Hematopoietic multipotent progenitor cell treated with erythropoietin and hydrocortisone succinate and interleukin-3 and kit ligand, for 17 days (in vitro differentiated cells): ENCODE results near the gene MAEL.
"Not testable (repeated sequence)": the region's sequence is repeated elsewhere in the genome, so short reads cannot be mapped to it uniquely, and the experiment has no call there.

Experiments
- DNase-seq: peaks from one replicate; pipeline ENCODE4 v3.0.0-alpha.2; 2015; ENCODE audit warnings: low spot score

Gene MAEL

GRCh38 chr1:166978821-166979220 is 10.3 kb upstream of the MAEL start:
- DNase-seq = no peak

DNA sequence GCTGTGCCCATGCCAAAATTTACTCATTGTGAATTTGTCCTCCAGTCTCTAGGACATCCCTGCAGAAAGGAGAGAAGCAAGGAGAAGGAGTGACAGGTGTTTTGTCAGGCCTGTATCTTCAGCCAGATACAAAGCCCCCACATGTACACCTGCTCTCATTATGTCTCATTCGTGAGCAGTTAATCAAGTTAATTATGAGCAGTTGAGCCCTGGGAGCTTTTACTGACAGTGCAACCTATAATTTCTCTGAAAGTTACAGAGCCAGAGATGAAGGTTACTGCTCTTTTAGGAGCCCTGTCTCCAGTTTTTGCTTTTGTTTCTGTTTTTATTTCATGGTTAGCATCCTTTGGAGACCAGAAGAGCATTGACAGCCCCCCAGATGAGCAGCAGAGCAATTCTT is 8.7 kb upstream of the MAEL start:
- DNase-seq = no peak

- no peak for DNase-seq
These were observed 8.3 kb upstream of the MAEL start for GRCh38 chr1:166980818-166981217.

- DNase-seq = no peak
These were observed 7.5 kb upstream of the MAEL start for GRCh38 chr1:166981589-166981988.

DNA sequence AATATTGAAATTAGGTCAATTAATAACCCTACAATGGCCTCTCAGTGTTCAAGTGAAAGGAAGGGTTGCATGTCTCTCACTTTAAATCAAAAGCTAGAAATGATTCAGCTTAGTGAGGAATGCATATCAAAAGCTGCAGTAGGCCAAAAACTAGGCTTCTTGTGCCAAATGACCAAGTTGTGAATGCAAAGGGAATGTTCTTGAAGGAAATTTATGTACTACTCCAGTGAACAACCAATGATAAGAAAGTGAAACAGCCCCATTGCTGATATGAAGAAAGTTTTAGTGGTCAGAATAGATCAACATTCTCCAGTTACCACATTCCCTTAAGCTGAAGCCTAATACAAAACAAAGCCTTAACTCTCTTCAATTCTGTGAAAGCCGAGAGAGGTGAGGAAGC is 10.0 kb downstream of the MAEL start:
- DNase-seq = no peak

- no peak for DNase-seq
These were observed 10.5 kb downstream of the MAEL start for GRCh38 chr1:166999500-167000055.

- DNase-seq = no peak
These were observed 11.5 kb downstream of the MAEL start for GRCh38 chr1:167000546-167000945.

DNA sequence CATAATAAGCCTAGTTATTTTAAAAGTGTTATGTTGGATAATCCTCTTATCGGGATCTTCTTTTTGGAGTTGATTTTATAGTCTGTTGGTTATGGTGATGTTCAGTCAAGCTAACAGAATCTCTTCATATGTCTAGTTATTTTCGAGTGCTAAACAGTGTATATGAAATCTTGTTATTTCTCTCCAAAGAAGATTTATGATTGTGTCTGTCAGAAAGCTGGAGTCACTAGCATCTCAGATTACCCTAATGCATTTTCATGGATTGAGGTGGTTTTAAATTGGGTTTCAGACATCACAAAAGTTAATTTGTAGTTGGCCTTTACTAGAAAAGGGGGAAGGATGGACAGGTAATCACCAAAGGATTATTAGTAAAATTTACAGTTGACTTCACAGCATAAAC is 13.3 kb downstream of the MAEL start:
- no peak for DNase-seq

DNA sequence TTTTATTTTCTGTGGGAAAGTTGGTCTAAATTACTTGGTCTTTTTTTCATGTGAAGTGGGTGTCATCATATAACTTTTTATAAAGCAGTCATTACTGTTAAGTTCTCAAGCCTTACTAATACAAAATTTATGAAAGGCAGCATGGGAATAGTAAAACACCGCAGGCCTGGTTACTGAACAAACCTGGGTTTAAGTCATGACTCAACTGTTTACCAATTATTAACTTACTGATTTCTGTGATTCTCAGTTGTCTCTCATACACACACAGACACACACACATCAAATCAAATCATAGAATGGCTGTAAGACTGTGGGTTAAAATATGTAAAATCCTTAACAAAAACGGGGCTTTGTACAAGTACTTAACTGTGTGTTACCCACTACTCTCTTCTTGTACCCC is 14.6 kb downstream of the MAEL start:
- DNase-seq = no peak

- DNase-seq = no peak
These were observed 22.6 kb downstream of the MAEL start for GRCh38 chr1:167011560-167012191.

DNA sequence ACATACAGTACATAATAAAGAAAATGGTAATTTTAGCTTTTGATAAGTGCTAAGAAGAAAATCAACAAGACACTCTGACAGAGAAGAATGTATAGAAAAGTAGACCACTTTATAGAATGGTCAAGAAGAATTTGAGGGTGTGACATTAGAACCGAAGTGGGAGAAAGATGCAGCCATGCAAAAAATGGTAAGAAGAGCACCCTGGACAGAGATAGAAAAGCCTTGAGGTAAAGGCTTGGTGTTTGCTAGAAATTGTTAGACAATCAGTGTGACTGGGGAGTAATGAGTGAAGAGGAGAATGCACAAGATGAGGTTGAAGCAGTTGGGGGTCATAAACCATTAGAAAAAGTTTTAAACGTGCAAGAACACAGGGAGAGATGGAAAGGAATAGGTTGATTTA is 23.5 kb downstream of the MAEL start:
- no peak for DNase-seq

DNA sequence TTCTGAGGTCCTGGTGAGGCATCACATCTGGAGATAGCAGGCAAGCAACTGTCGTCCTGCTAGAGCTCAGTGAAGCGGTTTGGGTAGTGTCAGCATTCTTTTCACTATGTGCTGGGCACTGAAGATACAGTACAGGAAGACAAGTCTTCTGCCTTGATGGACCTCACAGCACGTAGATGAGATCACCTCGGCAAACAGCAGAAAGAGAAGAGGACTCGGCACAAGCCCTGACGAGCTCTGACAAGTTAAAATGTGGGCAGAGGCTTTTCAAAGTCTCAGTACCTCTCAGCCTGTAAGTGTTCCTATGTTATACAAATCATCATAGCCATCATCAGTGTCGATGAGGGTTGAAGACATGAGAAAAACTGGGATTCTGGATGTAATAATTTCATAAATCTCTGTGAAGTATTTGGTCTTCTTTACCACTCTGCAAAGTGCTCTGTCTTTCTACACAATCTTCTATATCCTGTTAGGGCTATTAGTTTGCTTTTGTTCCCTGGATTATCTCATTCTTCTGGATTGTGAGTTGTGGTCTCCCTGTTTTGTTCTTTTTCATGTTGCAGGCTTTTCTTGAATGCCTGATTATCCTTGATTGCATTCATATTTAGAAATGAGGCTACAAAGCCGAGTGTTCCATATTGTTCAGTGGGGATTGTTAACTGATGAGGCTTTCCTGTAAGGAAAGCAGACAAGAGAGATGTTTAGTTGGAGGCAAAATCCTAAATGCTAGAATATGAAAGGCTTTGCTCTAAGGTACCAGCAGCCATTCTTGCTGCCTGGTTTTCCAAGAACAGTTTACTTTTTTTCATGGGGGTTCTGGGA is 24.2 kb downstream of the MAEL start:
- no peak for DNase-seq

GRCh38 chr1:167016100-167016750 is 27.1 kb downstream of the MAEL start:
- DNase-seq = no peak

- DNase-seq = no peak
These were observed 33.3 kb downstream of the MAEL start for GRCh38 chr1:167022384-167022783.

DNA sequence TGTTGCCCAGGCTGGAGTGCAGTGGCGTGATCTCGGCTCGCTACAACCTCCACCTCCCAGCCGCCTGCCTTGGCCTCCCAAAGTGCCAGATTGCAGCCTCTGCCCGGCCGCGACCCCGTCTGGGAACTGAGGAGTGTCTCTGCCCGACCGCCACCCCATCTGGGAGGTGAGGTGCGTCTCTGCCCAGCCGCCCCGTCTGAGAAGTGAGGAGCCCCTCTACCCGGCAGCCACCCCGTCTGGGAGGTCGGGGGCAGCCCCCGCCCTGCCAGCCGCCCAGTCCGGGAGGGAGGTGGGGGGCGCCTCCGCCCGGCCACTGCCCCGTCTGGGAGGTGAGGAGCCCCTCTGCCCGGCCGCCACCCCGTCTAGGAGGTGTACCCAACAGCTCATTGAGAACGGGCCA is 40.5 kb downstream of the MAEL start:
- DNase-seq = not testable (repeated sequence)

- no peak for DNase-seq
These were observed 44.6 kb downstream of the MAEL start for GRCh38 chr1:167033646-167034045.

GRCh38 chr1:167043752-167044488 is 54.8 kb downstream of the MAEL start:
- DNase-seq = no peak

DNA sequence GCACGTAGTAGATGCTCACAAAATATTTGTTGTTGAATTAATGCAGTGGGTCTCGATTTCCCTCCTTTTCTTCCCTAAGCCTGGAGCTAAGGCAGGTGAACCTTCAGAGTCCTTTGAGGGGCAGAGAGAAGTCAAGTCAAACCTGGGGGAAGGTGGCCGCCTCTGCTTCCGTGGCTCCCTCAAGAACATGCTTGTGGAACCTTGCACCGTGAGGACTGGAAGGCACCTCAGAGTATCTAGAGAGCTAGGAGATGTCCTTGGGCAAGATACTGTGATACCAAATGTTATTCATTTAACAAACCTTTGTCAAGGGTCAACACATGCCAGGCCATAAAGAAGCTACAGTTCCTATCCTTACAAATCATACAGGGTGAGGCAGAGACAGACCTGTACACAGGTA is 62.8 kb downstream of the MAEL start:
- DNase-seq = no peak

DNA sequence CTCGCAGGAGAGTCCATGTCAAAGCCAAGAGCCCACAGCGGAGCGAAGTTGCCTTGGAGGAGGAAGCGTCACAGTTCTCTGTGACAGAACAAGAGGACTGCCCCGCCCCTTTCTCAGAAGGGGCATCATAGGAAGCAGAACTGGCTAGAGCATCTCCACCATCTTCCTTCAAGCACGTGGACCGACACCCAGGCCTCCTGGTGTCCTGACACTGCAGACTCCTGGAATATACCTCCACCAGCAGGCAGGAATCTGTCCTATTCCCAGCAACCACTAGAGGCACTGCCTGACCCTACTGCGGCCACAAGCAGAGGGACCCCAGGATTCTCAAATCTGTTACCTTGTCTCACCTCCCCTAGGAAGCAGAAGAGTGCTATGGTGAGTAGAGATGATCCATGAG is 63.3 kb downstream of the MAEL start:
- no peak for DNase-seq

DNA sequence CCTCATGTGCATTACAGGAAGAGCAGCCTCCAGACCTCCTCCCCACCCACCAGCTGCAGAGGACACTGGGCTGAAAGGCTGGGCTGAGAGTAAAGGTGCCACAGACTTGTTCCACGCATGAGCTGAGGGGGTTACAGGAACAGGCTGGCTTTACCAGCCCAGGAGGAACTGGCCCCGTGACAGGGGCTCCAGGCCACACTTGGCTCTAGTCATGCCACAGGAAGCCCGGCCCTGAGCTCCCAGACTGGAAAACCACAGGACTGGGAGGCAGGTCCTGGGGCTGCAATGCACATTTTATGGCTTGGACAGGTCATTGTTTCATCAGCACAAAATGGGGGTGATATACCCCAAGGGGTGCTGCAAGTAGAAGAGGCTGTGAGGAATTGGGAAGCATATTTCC is 65.5 kb downstream of the MAEL start:
- DNase-seq = no peak

GRCh38 chr1:167054946-167055630 is 66.0 kb downstream of the MAEL start:
- DNase-seq = no peak
